ENCODE results near the gene SKOR2. TPM values are rescaled to one million over a fixed set of nuclear protein-coding genes. Genes with fewer than 3 reads are reported as not detected.

SKOR2 gene
- total RNA-seq, 2 donors from 2014 or later: not detected

DNA sequence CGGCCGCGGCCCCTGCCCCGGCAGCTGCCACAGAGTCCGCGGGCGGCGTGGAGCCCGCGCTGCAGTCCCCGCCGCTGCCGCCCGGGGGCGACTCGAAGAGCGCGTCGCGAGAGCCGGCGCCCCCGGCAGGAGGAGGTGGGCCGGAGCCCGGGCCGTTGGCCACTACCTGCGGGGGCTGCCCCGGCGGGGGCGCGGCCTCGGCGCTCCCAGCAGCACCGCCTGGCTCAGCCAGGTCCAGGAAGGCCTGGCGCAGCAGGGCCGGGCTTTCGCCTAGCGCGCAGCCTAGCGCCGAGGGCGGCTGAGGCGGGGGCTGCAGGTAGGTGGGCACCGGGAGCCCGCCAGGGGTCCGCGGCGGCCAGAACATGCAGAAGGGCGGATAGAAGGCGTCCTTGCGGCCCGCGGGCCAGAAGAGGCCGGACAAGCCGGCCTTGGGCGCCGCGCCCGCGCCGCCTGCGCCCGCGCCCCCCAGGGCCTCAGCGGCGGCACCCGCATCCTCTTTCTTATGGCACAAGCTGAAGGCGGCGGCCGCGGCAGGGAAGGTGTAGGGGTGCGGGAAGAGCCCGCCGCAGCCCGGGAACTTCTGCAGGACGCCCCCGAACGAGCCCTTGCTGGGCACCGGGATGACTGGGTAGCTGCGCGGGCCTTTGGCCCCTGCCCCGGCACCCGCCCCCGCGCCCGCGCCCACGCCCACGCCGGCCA, 3.9 kb downstream of the SKOR2 start:
- Histone ChIP-seq H3K4me3 (no peak overlapping the region), H3K27ac (no peak overlapping the region), H3K36me3 (replicated peaks in 1 of 2; ENCODE audit: insufficient read depth in 1 of 2, low read depth in 2 of 2) (no peaks in the 10 kb centered on the region), H3K9me3 (no peaks in the 10 kb centered on the region), H3K27me3 (peaks cover 0 to 30% of the 10 kb centered on the region in 2 donors), H3K4me1 (peaks cover 10% of the 10 kb centered on the region)
- TF ChIP-seq POLR2A (IDR thresholded peaks at IDR 0.05): no peak
- TF ChIP-seq, protein P1, sequence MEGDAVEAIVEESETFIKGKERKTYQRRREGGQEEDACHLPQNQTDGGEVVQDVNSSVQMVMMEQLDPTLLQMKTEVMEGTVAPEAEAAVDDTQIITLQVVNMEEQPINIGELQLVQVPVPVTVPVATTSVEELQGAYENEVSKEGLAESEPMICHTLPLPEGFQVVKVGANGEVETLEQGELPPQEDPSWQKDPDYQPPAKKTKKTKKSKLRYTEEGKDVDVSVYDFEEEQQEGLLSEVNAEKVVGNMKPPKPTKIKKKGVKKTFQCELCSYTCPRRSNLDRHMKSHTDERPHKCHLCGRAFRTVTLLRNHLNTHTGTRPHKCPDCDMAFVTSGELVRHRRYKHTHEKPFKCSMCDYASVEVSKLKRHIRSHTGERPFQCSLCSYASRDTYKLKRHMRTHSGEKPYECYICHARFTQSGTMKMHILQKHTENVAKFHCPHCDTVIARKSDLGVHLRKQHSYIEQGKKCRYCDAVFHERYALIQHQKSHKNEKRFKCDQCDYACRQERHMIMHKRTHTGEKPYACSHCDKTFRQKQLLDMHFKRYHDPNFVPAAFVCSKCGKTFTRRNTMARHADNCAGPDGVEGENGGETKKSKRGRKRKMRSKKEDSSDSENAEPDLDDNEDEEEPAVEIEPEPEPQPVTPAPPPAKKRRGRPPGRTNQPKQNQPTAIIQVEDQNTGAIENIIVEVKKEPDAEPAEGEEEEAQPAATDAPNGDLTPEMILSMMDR (IDR thresholded peaks at IDR 0.05): peak in 3 of 7 experiments; percentile 20 to 33 (median 23)
- 4% methylated on average over 88 of the region's 90 CpGs; no CpG with 5 or more reads in 1 of the 2 donors for WGBS, 2 donors
- intact Hi-C loops (cut with DNase I): no loop called here
- ATAC-seq (no peak), DNase-seq (no peak)

DNA sequence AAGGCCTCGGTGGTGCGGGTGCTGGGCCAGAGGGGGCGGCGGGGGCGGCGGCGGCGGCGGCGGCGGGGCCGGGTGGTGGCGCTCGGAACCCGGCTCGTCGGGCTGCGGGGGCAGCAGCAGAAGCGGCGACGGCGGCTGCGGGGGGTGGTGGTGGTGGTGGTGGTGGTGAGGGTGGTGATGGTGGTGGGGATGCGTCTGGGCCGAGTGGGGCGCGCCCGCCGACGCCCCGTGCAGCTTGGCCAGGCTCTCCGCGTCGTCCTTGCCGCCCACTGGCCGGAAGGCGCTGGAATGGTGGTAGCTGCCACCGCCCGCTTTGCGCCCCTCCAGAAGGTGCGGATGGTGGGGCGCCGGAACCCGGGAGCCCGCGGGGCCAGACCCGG, 4.4 kb downstream of the SKOR2 start:
- Histone ChIP-seq H3K27ac (no peak overlapping the region), H3K27me3 (peaks cover 0 to 27% of the 10 kb centered on the region in 2 donors), H3K9me3 (no peaks in the 10 kb centered on the region), H3K4me1 (peaks cover 10% of the 10 kb centered on the region), H3K36me3 (replicated peaks in 1 of 2; ENCODE audit: insufficient read depth in 1 of 2, low read depth in 2 of 2) (no peaks in the 10 kb centered on the region), H3K4me3 (no peak overlapping the region)
- no peak for DNase-seq
- intact Hi-C loops (cut with DNase I): no loop called here
- 0 to 2% methylated on average over 3 to 24 of the region's 47 CpGs for WGBS, 2 donors
- ATAC-seq: no peak
- TF ChIP-seq, protein P1 (IDR thresholded peaks at IDR 0.05): no peak
- TF ChIP-seq POLR2A (IDR thresholded peaks at IDR 0.05): no peak

DNA sequence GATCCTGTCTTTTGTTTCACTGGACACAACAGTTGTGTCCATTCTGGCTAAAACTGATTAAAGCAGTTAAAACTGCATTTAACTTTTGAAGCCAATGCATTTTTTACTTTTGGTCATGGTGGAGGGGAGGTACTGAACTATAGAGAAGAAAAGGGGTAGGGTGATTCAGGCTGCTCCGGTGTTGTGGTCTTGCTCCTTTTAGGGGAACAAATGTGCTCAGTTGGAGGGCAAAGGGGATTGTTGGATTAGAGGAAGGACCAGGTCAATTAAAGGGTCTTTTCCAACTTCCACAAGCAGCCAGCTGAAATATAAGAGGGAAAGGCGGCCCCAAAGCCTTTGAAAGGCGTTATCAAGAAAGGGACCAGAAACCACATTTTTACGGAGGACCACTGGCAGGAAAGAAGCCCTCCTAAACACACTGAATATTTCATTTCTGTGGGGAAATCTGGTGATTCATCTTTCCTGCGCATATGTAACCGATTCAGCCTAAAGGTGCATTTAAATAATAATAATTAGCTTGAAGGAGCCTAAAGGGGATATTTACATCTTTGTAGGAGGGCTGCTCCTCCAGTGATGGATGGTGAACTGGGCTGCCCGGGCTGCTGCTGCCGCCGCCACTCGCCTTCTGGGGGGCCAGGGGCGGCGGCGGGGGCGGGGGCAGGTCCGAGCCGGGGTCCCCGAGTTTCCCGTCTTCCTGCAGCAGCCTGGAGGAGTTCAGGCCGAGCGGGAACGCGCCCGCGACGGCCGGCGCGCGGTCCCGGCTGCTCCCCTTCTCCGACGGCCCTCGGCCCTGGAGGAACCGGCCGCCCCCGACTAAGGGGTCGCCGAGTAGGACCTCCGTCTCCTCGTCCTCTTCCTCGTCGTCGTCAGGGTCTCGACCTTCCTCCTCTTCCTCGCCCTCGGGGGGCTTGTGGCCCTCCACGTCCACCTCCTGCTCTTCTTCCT, 5.2 kb downstream of the SKOR2 start:
- intact Hi-C loops (cut with DNase I): no loop called here
- Histone ChIP-seq H3K36me3 (replicated peaks in 1 of 2; ENCODE audit: insufficient read depth in 1 of 2, low read depth in 2 of 2) (no peaks in the 10 kb centered on the region), H3K27me3 (peaks cover 0 to 22% of the 10 kb centered on the region in 2 donors), H3K4me3 (no peak overlapping the region), H3K9me3 (no peaks in the 10 kb centered on the region), H3K4me1 (peaks cover 7% of the 10 kb centered on the region), H3K27ac (no peak overlapping the region)
- 3 to 5% methylated on average over 8 to 39 of the region's 47 CpGs for WGBS, 2 donors
- ATAC-seq: no peak
- TF ChIP-seq, protein P1 (IDR thresholded peaks at IDR 0.05): no peak
- no peak for TF ChIP-seq POLR2A (IDR thresholded peaks at IDR 0.05)
- no peak for DNase-seq

DNA sequence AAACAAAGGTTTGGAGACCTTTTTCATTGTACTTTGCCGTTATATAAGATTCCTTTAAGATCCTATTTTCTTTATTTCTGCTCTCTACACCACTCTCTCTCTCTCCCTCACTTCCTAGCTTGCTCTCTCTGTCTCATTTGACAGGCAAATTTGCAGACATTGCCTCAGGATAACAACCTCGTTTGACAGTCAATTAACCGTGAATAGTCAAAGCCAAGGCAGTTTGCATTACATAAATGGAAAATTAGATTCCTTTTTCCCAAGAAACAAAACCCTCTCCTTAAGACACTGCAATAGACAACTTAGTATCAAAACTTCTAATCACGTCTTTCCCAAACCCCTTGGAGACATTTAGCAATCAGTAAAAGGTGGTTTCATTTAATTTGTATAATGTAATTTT, 7.4 kb downstream of the SKOR2 start:
- no peak for ATAC-seq
- no peak for TF ChIP-seq POLR2A (IDR thresholded peaks at IDR 0.05)
- TF ChIP-seq, protein P1 (IDR thresholded peaks at IDR 0.05): no peak
- DNase-seq: no peak
- no peak overlapping the region for H3K4me3 ChIP-seq
- peaks cover 5% of the 10 kb centered on the region for H3K4me1 ChIP-seq
- H3K36me3 ChIP-seq (replicated peaks in 1 of 2; ENCODE audit: insufficient read depth in 1 of 2, low read depth in 2 of 2): no peaks in the 10 kb centered on the region
- H3K9me3 ChIP-seq: no peaks in the 10 kb centered on the region
- WGBS, 2 donors: 14 to 20% methylated on average over 4 of the region's 4 CpGs
- H3K27me3 ChIP-seq: peaks cover 0 to 14% of the 10 kb centered on the region in 2 donors
- intact Hi-C loops (cut with DNase I): no loop called here
- no peak overlapping the region for H3K27ac ChIP-seq
